ENCODE measurements around the gene SMIM28. TPM values are rescaled to one million over a fixed set of nuclear protein-coding genes. Genes with fewer than 3 reads are reported as not detected.

The SMIM28 gene
- total and polyA plus RNA-seq, 2 of the 4 experiments (the other 2 are of a cell fraction): not detected

GRCh38 chr6:138415125-138415524 is 37.4 kb downstream of the SMIM28 start:
- no peak for DNase-seq
- peaks cover 0 to 14% of the 10 kb centered on the region in 2 experiments; a peak in 3 of 4 replicates for H3K79me1 ChIP-seq (ENCODE audit: low read depth in 1 of 2, low read length in 2 of 2)
- dilution Hi-C loops (cut with HindIII; ENCODE audit: low sequenced_read_pairs, unreplicated experiment) (no loop called here), intact Hi-C loops (cut with micrococcal nuclease) (no loop called here), in situ Hi-C loops (cut with MboI; ENCODE audit: low sequenced_read_pairs) (loop anchor here (25.0 kb wide), 1 partner anchor 578 kb away; no protein-coding TSS in a partner anchor)
- H3K36me3 ChIP-seq (ENCODE audit: control insufficient read depth, insufficient read depth, low read length): peaks cover 18% of the 10 kb centered on the region
- H2BK15ac ChIP-seq (ENCODE audit: low read depth, low read length): no peak overlapping the region
- no peaks in the 10 kb centered on the region for H3K27me3 ChIP-seq (ENCODE audit: control insufficient read depth, insufficient read depth, low read length)
- no peak overlapping the region for H3K4me3 ChIP-seq (ENCODE audit: insufficient read depth, low read depth, low read length)
- H3K27ac ChIP-seq (ENCODE audit: insufficient read depth, low read length): no peak overlapping the region
- no peak overlapping the region for H2AK5ac ChIP-seq (ENCODE audit: low read depth, low read length)
- WGBS, 2 experiments (ENCODE audit: extremely low coverage in 2 of 2, insufficient read length in 1 of 2): no CpG with 5 or more reads among the region's 5 CpGs
- H3K9me1 ChIP-seq (ENCODE audit: insufficient read depth, low read length): peaks cover 11% of the 10 kb centered on the region
- POLR2A ChIA-PET (ENCODE audit: unreplicated experiment): no interaction called here
- no TSS peak for BruUV-seq (replicated peaks)
- no peaks in the 10 kb centered on the region; the same call in 1 of the 2 replicates for H4K20me1 ChIP-seq (ENCODE audit: insufficient read depth, low read length)
- H2BK120ac ChIP-seq (ENCODE audit: low read depth, low read length): no peak overlapping the region
- no peak overlapping the region for H3K14ac ChIP-seq (replicated peaks; ENCODE audit: low read depth, low read length)
- H3K4ac ChIP-seq (ENCODE audit: low read depth, low read length): no peak overlapping the region
- peaks cover 8% of the 10 kb centered on the region for H3K4me1 ChIP-seq (ENCODE audit: control insufficient read depth, insufficient read depth, low read length)
- no peak overlapping the region for H2AK9ac ChIP-seq (replicated peaks; ENCODE audit: low read depth, low read length, poor library complexity)
- no peak overlapping the region for H2BK5ac ChIP-seq (ENCODE audit: low read depth, low read length, poor library complexity, severe bottlenecking)
- H3K23ac ChIP-seq (ENCODE audit: low read depth, low read length): no peak overlapping the region
- H3K18ac ChIP-seq (ENCODE audit: low read depth, low read length): no peak overlapping the region
- no peaks in the 10 kb centered on the region for H3K9me3 ChIP-seq (ENCODE audit: control insufficient read depth, insufficient read depth, low read length)
- H2AFZ ChIP-seq (replicated peaks; ENCODE audit: low read length, poor library complexity): no peak overlapping the region
- H4K8ac ChIP-seq (ENCODE audit: low read depth in 2 of 2, low read length in 2 of 2): no peak overlapping the region
- H3K4me2 ChIP-seq (ENCODE audit: low read depth, low read length): no peak overlapping the region
- CTCF ChIA-PET: interaction anchor here (0.6 kb wide), 1 partner anchor 8 kb away, joined by 5 read pairs; no protein-coding TSS in a partner anchor
- H3K56ac ChIP-seq (ENCODE audit: extremely low read depth, insufficient read depth, low read length): no peak overlapping the region
- H3K9ac ChIP-seq (ENCODE audit: low read depth, low read length): no peak overlapping the region
- no peak for TF ChIP-seq CEBPB (IDR thresholded peaks at IDR 0.05; ENCODE audit: low read depth, low read length)
- TF ChIP-seq, protein P1, sequence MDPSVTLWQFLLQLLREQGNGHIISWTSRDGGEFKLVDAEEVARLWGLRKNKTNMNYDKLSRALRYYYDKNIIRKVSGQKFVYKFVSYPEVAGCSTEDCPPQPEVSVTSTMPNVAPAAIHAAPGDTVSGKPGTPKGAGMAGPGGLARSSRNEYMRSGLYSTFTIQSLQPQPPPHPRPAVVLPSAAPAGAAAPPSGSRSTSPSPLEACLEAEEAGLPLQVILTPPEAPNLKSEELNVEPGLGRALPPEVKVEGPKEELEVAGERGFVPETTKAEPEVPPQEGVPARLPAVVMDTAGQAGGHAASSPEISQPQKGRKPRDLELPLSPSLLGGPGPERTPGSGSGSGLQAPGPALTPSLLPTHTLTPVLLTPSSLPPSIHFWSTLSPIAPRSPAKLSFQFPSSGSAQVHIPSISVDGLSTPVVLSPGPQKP (IDR thresholded peaks at IDR 0.05; ENCODE audit: borderline replicate concordance, low read depth, low read length): no peak
- TF ChIP-seq RCOR1 (IDR thresholded peaks at IDR 0.05; ENCODE audit: insufficient replicate concordance, low read length): no peak
- H4K5ac ChIP-seq (ENCODE audit: low read depth, low read length): no peak overlapping the region
- H4K91ac ChIP-seq (ENCODE audit: insufficient read depth, low read depth, low read length): no peak overlapping the region
- H2BK20ac ChIP-seq (ENCODE audit: low read depth, low read length): no peak overlapping the region
- no peak for ATAC-seq (ENCODE audit: low read depth)
